Measurements from ENCODE around the gene EBLN1.

GRCh38 chr10:22217842-22218241, at the start of gene EBLN1:
- TF ChIP-seq CTCF (IDR thresholded peaks at IDR 0.05) (no peak), POLR2AphosphoS5 (IDR thresholded peaks at IDR 0.05) (no peak), EP300 (IDR thresholded peaks at IDR 0.05) (no peak)

All from esophagus muscularis mucosa (tissue), 4 donors.